OCI-LY7 (cell line): ENCODE measurements around the gene SRSF8. TPM values are rescaled to one million over a fixed set of nuclear protein-coding genes. Genes with fewer than 3 reads are reported as not detected.

Source experiments
- BruUV-seq: library from RNA; stranded (reverse); fragments of 400-500 nt; replicated peaks from 2 replicates; lab custom pipeline; 2021; lab: Mats Ljungman, UMichigan
- CTCF ChIA-PET: fragments of 300-600 bp; sonication (Branson Sonifier 250); formaldehyde crosslinking; loops from one replicate; lab custom pipeline; 2022; ENCODE audit warnings: antibody characterized with exemption; ENCODE audit not compliant: unreplicated experiment; lab: Charles Lee
- POLR2A ChIA-PET: fragments of 300-600 bp; sonication (Branson Sonifier 250); formaldehyde crosslinking; loops from one replicate; lab custom pipeline; 2022; ENCODE audit warnings: antibody characterized with exemption; lab: Charles Lee
- DNase-seq: peaks from one replicate; pipeline ENCODE4 v3.0.0-alpha.2; 2015; ENCODE audit warnings: low spot score
- H2AFZ ChIP-seq: fragments of 200-600 bp; sonication (generic), shearing (Covaris generic); 2 replicates; pipeline ENCODE4 v1.6.1; 2014; ENCODE audit warnings: mild to moderate bottlenecking, antibody characterized with exemption, low read length, moderate library complexity
- H3K27ac ChIP-seq: fragments of 200-600 bp; sonication (generic); 2 replicates; pipeline ENCODE4 v1.5.1; 2014; ENCODE audit warnings: mixed run types, low read depth, mild to moderate bottlenecking, moderate library complexity, low read length, inconsistent platforms; ENCODE audit not compliant: poor library complexity, severe bottlenecking
- H3K36me3 ChIP-seq: fragments of 200-600 bp; sonication (generic); 2 replicates; pipeline ENCODE4 v1.6.1; 2014; ENCODE audit warnings: mild to moderate bottlenecking, antibody characterized with exemption, low read length, moderate library complexity, mixed read lengths; ENCODE audit not compliant: insufficient read depth
- H3K4me1 ChIP-seq: fragments of 200-600 bp; sonication (generic); 2 replicates; pipeline ENCODE4 v1.5.1; 2014; ENCODE audit warnings: mild to moderate bottlenecking, low read length; ENCODE audit not compliant: insufficient read depth, poor library complexity, severe bottlenecking
- H3K4me2 ChIP-seq: fragments of 200-600 bp; sonication (generic); 2 replicates; pipeline ENCODE4 v1.6.1; 2014; ENCODE audit warnings: mild to moderate bottlenecking, low read length
- H3K4me3 ChIP-seq: fragments of 200-600 bp; sonication (generic); 2 replicates; pipeline ENCODE4 v1.5.1; 2014; ENCODE audit warnings: mild to moderate bottlenecking, low read depth, low read length; ENCODE audit not compliant: poor library complexity, severe bottlenecking
- H3K79me2 ChIP-seq: fragments of 200-600 bp; sonication (generic); 2 replicates; pipeline ENCODE4 v1.6.1; 2016; ENCODE audit warnings: low read depth, mild to moderate bottlenecking, low read length, moderate library complexity, mixed read lengths; ENCODE audit not compliant: insufficient read depth
- H3K9me2 ChIP-seq: fragments of 200-600 bp; sonication (generic); 2 replicates; pipeline ENCODE4 v1.6.1; 2016; ENCODE audit warnings: mild to moderate bottlenecking, low read length, mixed read lengths; ENCODE audit not compliant: insufficient read depth
- H3K9me3 ChIP-seq: fragments of 200-600 bp; sonication (generic); 2 replicates; pipeline ENCODE4 v1.6.1; 2014; ENCODE audit warnings: mild to moderate bottlenecking, mixed run types, low read length, mixed read lengths
- H4K20me1 ChIP-seq: fragments of 200-600 bp; sonication (generic); 2 replicates; pipeline ENCODE4 v1.6.1; 2014; ENCODE audit warnings: mild to moderate bottlenecking, antibody characterized with exemption, low read length, moderate library complexity, mixed read lengths; ENCODE audit not compliant: insufficient read depth
- CTCF ChIP-seq: fragments of 200-600 bp; sonication (generic); conservative IDR thresholded peaks from 2 replicates; pipeline ENCODE4 v1.5.1; 2014; ENCODE audit warnings: mild to moderate bottlenecking, antibody characterized with exemption, low read length, moderate library complexity, mixed read lengths
- EZH2phosphoT487 ChIP-seq: fragments of 200-600 bp; sonication (generic); IDR thresholded peaks from 2 replicates; pipeline ENCODE4 v1.6.1; 2018; ENCODE audit warnings: low read depth, borderline replicate concordance, mild to moderate bottlenecking, mixed run types, antibody characterized with exemption, low read length, moderate library complexity, mixed read lengths
- intact Hi-C: fragments of 100-400 bp; cut with micrococcal nuclease; formaldehyde crosslinking; loops from one replicate; pipeline ENCODE4 v1.10.0; 2022; ENCODE audit not compliant: unreplicated experiment
- total RNA-seq, 2 experiments: library from RNA; depleted of rRNA in 1 of 2; stranded (reverse); fragments of >200 nt in 1 of 2; shearing (Covaris generic) in 1 of 2; gene quantifications; 2 replicates each; pipeline ENCODE4 v1.2.3, GENCODE V29; 2014 to 2022

SRSF8 gene
- total RNA-seq, 2 experiments from 2014 or later, result 13.1 to 42.1 TPM

- DNase-seq, result no peak
- H3K4me2 ChIP-seq, result no peak overlapping the region
- no TSS peak for BruUV-seq
- H3K4me1 ChIP-seq, result peaks cover 17% of the 10 kb centered on the region
- intact Hi-C loops, result no loop called here
- no peaks in the 10 kb centered on the region for H3K9me2 ChIP-seq
- no peak overlapping the region for H2AFZ ChIP-seq
- H3K36me3 ChIP-seq, result no peaks in the 10 kb centered on the region
- H3K9me3 ChIP-seq, result no peaks in the 10 kb centered on the region
- H4K20me1 ChIP-seq, result no peaks in the 10 kb centered on the region; the same call in 1 of the 2 replicates
- ChIA-PET POLR2A (interaction anchor here (0.7 to 2.1 kb wide), 5 partner anchors 9 to 143 kb away, joined by 3 to 4 read pairs (median 3); no protein-coding TSS in a partner anchor), CTCF (interaction anchor here (0.6 kb wide), 1 partner anchor 178 kb away, joined by 4 read pairs; no protein-coding TSS in a partner anchor)
- H3K27ac ChIP-seq, result no peak overlapping the region
- H3K79me2 ChIP-seq, result peaks cover 10% of the 10 kb centered on the region; the same call in 1 of the 2 replicates
- H3K4me3 ChIP-seq, result no peak overlapping the region
- no peak for TF ChIP-seq EZH2phosphoT487
- no peak for TF ChIP-seq CTCF
These were observed 19.4 kb downstream of the SRSF8 start for GRCh38 chr11:95086151-95086550.

GRCh38 chr11:95086836-95087570 is 20.3 kb downstream of the SRSF8 start:
- H3K79me2 ChIP-seq, result peaks cover 15% of the 10 kb centered on the region; the same call in 1 of the 2 replicates
- H3K9me2 ChIP-seq, result no peaks in the 10 kb centered on the region
- H3K4me1 ChIP-seq, result peaks cover 26% of the 10 kb centered on the region
- no peak overlapping the region for H3K27ac ChIP-seq
- no peak overlapping the region for H3K4me2 ChIP-seq
- no peak overlapping the region for H3K4me3 ChIP-seq
- ChIA-PET CTCF (no interaction called here), POLR2A (interaction anchor here (0.7 kb wide), 1 partner anchor 11 kb away, joined by 3 read pairs; no protein-coding TSS in a partner anchor)
- intact Hi-C loops, result no loop called here
- no peak for DNase-seq
- no TSS peak for BruUV-seq
- no peaks in the 10 kb centered on the region for H3K9me3 ChIP-seq
- TF ChIP-seq CTCF (no peak), EZH2phosphoT487 (no peak)
- H3K36me3 ChIP-seq, result no peaks in the 10 kb centered on the region
- H4K20me1 ChIP-seq, result no peaks in the 10 kb centered on the region; the same call in 1 of the 2 replicates
- H2AFZ ChIP-seq, result no peak overlapping the region
